GM12891 (cell line): ENCODE data around the gene TSPO2.

Experiments used
- PAX5 ChIP-seq: IDR thresholded peaks from 2 replicates; pipeline ENCODE4 v1.6.1; 2011; ENCODE audit warnings: low read length, moderate library complexity, mild to moderate bottlenecking; ENCODE audit not compliant: insufficient read depth, severe bottlenecking
- SPI1 ChIP-seq: IDR thresholded peaks from 2 replicates; pipeline ENCODE4 v1.6.1; 2011; ENCODE audit warnings: low read depth, low read length, control low read depth
- TAF1 ChIP-seq: IDR thresholded peaks from 2 replicates; pipeline ENCODE4 v1.6.1; 2011; ENCODE audit warnings: low read depth, low read length, control low read depth

DNA sequence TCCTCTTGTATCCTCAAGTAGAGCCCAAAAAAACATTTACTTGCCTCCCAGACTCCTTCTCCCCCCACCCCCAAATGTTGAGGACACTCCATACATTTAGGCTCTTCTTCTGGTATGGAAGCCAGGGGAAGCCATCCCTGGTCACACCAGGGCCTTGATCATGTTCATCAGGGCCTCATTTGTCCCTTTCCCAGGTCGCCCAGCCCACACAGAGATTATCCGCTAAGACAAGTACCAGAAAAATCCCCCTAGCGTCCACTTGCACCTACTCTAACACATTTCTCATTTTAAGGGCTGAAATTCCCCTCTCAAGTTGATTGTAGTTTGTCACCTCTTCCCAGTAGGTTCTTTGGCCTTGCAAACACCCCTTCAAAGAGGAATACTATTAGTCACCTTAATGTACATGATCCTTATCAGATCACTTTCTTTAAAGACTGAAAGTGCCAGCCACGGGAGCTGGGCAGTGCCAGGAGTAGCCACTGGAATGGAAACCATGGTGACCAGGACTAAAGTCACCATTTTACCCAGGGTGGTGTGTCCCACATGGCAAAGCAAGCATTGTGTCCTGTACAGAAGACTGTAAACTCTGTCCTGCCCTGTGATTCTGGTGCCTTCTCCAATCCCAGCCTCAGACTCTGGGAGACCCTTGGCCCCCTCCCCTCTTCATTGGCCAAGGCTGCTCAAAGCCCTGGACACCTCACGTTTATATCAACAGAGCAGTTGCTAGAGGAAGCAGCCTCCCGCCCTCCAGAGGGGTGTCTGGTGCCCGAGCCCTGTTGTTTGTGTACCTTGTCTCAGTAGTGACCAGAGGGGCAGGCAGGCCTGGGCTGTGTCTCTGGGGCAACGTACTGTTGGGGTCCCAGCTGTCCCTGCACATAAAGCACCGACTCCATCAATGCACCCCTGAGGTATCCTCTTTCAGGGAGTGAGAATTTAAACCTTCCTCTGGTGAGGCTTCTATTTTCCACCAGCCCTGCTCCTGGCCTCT is 5.8 kb downstream of the TSPO2 start:
- TF ChIP-seq PAX5 (no peak), TAF1 (no peak), SPI1 (no peak)
